HG02852 (cell line): ENCODE measurements around the gene OR13C8.
"Not testable (repeated sequence)": the region's sequence is repeated elsewhere in the genome, so short reads cannot be mapped to it uniquely, and the experiment has no call there.

Experiments used
- ATAC-seq: cut with Tn5 transposase; IDR thresholded peaks from one replicate; pipeline ENCODE4 v1.9.1; 2021; ENCODE audit warnings: mild to moderate bottlenecking, moderate library complexity; ENCODE audit not compliant: unreplicated experiment

Gene OR13C8, protein sequence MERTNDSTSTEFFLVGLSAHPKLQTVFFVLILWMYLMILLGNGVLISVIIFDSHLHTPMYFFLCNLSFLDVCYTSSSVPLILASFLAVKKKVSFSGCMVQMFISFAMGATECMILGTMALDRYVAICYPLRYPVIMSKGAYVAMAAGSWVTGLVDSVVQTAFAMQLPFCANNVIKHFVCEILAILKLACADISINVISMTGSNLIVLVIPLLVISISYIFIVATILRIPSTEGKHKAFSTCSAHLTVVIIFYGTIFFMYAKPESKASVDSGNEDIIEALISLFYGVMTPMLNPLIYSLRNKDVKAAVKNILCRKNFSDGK

DNA sequence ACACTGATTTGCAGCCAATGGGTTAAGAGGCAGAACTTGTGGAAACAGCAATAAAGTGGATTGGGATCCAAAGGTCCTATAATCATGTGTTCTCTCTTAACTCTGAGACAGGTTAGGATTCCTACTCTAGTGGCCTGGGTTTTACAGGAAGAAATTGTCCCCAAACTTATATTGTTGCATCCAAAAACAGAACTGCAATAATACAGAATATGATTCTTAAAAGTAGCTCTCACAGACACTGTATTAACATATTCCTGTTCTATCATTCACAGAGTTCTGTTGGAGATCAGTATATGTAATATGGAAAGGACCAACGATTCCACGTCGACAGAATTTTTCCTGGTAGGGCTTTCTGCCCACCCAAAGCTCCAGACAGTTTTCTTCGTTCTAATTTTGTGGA is at the start of gene OR13C8:
TSS of gene OR13C8 (plus strand) at position 301 of the 400 bp plus-strand sequence. CDS start at position 301, 0 bp downstream.
- no peak for ATAC-seq

DNA sequence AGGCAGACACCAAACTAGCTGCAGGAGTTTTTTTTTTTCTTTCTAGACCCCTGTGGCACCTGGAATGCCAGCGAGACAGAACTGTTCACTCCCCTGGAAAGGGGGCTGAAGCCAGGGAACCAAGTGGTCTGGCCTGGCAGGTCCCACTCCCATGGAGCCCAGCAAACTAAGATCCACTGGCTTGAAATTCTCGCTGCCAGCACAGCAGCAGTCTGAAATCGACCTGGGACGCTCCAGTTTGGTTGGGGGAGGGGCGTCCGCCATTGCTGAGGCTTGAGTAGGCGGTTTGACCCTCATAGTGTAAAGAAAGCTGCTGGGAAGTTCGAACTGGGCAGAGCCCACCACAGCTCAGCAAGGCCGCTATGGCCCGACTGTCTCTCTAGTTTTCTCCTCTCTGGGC is 48.7 kb upstream of the OR13C8 start:
- ATAC-seq, result not testable (repeated sequence)

DNA sequence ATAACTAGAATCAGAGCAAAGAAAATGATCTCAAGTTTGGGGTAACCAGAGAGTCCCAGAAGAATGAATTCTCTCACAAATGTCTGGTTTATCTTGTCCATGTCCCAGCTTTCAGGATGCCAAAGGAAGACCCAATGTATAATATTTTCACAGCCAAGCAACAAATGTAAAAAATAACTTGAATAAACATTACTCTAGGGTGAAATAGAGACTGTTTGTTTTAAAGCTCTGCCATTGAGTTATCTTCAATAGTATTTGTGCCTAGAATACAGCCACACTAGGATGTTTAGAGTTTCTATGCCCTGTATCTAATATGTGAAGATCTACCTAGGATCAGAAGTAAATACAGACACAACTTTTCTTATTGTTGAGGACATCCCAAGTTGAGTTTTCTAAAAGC is 41.9 kb upstream of the OR13C8 start, which contains the start of gene OR13C4:
TSS of gene OR13C4 (minus strand) at position 101 of the 400 bp plus-strand sequence. CDS start at position 101, 0 bp downstream.
- ATAC-seq, result no peak

DNA sequence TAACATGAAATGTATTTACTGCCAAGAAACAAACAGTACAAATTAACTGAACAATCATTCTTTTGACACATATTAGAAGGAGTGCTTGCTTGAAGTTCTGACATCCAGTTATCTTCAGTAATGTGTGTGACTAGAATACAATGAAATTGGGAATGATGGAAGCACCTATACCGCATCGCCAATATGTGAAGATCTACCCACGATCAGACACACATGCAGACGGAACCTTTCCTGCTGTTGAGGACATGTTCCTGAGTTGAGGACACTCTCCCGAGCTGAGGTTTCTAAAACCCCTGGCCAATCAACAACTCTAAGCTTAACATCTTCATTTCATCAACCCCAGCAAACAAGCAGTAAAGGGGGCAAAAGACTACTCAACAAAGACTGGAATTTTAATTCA is 32.2 kb upstream of the OR13C8 start, which contains the start of gene OR13C3:
TSS of gene OR13C3 (minus strand) at position 101 of the 400 bp plus-strand sequence. CDS start 133 bp downstream, outside the sequence.
- no peak for ATAC-seq

DNA sequence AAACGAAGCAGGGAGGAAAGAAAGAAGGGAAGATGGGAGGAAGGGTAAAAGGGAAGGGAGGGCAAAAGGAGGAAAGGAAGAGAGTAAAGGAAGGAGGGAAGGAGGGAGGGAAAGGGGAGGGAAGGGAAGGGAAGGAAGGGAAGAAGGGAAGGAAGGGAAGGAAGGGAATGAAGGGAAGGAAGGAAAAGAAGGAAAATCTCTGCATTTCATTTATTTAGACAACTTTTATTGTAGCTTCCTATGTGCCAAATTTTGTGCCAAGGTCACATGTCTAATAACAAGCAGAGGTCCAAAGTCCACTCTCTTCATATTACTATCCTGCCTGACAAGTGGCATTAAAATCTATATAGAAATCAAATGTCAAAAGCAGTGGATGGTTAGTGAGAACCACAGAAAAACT is 29.7 kb upstream of the OR13C8 start:
- ATAC-seq, result no peak

DNA sequence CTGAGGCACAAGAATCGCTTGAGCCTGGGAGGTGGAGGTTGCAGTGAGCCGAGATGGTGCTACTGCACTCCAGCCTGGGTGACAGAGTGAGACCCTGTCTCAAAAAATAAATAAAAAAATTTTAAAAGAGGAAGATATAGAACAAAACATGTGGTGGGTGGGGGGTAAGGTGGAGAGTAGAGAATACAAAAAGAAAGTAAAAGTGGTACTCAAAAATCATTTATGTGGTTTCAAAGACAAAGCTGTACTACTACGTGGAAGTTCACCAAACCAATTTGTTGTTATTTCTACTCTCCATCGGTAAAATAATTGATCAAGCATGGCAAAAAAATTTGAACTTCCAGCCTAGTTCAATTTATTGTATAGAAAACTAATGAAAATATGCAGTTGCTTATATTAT is 24.3 kb upstream of the OR13C8 start:
- ATAC-seq, result no peak

DNA sequence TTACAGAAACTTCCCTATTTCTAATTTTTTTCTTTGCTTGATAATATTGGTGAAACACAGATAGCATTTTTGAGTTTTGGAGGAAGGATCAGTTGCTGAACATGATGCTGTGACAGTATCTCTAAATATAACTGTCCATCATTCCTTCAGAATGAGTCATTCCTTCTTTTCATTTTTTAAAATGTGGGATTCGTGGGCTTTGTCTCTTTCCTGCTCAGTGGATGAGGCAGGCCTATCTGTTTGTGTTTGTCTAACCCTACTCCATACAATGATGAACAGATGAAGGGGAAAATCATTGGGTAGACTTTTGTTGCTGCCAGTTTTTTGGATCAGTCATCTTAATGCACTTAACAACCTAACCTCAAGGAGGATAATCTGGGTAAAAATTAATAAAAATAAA is 15.7 kb upstream of the OR13C8 start:
- no peak for ATAC-seq

DNA sequence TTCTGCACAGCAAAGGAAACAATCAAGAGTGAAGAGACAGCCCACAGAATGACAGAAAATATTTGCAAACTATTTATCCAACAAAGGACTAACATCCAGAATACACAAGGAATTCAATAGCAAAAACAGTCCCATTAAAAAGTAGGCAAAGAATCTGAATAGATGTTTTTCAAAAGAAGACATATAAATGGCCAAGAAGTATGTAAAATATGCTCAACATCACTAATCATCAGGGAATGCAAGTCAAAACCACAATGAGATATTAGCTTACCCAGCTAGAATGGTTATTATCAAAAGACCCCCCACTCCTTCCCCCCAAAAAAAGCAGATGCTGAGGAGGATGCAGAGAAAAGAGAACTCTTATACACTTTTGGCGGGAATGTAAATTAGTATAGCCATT is 13.4 kb upstream of the OR13C8 start:
- ATAC-seq, result no peak

DNA sequence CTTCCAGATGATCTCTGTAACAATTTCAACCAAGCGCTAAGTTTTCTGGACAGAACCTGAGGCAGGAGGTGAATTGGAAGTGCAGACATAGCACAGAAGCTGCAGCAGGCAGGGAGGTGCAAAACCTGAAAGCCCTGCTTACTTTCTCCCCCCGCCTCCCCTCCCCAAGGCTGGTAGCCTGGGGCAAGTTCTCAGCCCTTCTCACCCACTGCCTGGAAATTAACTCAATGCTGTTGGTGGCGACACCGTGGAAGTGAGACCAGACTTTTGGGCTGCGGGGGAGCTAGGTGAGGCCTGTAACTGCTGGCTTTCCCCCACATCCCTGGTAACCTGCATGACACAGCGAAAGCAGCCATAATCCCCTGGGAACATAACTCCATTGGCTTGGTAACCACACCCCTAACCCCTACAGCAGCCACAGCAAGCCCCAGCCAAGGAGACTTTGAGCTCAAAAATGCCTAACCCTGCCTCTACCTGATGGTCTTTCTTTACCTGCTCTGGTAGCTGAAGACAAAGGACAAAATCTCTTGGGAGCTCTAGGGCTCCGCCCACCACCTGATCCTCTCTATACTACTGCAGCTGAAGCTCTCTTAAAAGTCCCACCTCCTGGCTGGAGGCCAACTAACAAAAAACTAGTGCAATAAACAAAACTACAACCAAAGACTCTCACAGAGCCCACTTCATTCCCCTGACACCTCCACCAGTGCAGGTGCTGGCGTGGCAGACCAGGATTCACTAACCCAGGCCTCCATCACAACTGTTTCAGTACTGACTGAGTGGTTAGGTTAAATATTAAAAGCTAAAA is 11.9 kb upstream of the OR13C8 start:
- ATAC-seq, result no peak

DNA sequence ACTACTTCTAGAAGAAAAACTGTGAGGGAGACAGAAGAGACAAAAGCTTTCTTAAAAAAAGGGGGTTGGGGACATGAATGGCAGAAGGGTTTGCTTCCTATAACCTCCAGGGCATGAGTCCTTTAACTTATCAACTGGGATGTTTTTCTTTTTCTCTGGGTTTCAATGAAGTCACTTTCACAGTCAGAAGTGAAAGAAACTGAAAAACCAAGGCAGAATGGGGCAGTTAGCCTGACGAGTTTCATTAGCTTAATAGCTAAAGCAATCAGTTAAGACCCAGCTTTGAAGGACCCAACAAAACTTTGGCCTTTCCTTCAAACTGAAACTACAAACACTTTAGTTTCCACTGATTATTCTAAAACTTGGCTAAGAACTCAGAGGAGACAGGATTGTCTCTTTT is 4.6 kb upstream of the OR13C8 start:
- ATAC-seq, result no peak

DNA sequence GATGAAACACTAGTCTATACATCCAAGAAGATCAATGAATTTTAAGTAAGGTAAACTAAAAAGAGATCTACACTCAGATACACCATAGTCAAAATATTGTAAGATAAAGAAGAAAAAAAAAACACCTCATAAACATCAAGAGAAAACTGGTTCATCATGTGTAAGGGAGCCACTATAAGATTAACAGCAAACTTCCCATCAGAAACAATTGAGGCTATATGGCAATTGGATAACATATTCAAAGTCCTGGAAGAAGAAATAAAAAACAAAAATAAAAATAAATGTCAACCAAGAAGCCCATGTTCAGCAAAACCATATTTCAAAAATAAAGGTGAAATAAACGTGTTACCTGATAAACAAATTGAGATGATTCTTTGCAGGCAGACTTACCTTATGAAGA is 3.6 kb downstream of the OR13C8 start:
- no peak for ATAC-seq

DNA sequence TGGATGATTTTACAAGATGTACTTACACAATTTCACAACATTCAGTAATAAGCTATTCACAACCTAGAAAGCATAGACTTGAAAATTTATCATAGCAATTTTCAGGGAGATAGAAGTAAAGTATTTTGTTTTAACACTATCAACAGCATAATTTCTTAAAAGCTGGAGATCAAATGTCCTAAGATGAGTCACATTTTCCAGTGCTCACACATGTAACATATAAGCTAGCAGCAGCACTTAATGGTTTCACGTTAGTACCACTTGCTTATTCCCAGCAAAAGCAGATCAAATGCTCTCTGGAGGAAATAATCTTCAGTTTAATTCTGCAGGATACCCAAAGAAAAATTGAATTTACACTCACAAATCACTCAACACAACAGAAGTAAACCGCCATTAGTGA is 6.5 kb downstream of the OR13C8 start:
- no peak for ATAC-seq

DNA sequence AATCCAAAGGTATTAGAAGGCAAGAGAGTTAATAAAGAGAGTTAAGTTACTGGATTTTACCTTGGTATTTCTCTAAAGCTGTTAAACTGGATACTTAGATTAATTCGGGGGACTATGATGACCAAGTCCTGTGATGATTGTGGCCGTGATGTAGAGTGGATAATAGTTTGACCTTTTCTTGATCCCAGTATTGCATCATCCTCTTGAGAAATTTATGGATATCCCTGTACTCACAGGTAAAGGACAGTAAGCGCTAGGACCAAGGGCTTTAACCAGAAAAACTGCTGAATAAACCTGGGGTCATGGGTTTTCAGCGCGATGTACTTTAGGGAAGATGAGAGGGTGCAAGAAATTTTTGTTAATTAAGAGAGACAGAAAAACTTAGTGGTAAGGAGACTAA is 8.3 kb downstream of the OR13C8 start:
- no peak for ATAC-seq

DNA sequence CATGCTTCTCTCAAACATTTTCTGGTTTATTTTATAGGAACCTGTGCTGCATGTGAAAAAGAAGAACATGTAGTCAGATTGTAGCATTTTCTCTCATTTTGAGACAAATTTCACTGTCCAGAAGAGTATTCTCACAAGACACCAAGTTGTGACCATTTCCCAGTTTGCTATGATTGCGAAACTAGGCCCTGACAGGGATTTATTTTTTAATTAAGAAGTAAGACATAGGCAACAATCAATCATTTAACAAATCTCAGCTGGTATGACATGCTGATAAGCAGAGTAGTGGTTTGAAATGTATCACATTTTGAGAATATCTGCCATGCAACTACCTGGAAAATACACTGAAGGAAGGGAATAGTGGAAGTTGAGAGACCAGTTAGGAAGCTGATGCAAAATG is 11.6 kb downstream of the OR13C8 start:
- no peak for ATAC-seq

DNA sequence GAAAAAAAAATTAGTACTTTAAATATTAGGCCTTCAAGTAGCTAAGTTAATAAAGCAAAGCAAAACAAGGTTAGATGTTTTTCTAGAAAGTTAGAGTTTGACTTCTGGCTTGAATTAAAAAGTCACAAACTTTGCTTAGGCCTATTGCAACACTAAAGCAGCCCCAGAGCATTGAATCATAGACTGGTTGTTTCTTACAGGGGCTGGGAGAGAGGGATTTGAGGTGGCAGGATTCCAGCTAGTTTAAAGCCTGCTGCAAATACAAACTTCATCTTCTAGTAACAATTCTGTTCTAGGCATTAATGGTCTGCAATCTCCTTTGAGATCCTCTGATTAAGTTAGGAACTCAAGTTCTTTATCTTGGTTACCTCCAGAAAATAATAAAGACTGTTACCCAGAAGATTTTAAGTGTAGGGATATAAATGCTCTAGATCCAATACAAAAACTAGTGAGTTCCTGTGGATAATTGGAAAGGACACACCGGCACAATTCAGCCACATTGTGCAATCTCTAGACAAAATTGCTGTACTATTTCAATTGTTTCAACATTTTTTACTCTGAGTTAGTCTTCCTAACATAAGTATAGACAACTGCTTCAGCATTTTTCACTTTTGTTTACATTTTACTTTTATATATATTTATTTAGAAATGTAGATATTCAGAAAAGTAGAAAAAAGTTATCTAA is 17.7 kb downstream of the OR13C8 start:
- no peak for ATAC-seq

DNA sequence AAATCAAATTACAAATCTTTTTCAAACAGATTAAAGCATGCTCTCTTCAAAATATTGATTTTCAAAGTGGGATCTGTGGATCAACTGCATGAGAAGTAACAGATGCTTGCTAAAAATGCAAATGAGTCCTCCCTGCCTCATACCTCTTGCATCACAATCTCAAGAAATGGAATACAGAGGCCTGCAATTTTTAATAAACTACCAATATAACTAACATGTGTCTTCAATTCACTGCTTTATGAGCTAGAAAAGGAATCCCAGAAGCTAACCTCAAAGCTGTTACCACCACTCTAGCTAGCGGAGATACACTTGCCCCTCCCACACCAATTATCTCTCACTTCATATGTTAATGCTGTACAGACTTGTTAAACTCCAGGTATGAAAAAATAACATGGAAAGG is 20.7 kb downstream of the OR13C8 start:
- no peak for ATAC-seq

DNA sequence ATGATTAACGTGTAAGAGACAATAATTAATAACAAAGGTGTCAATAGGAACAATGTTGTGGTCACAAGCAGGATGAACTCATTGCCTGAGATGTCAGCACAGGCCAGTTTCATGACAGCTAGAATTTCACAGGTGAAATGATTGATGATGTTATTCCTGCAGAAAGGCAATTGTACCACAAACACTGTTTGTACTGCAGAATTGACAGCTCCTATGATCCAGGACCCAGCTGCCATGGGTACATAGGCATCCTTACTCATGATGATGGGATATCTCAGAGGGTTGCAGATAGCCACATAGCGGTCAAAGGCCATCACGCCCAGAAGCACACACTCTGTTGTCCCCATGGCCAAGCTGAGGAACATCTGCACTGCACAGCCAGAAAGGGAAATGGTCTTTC is 29.8 kb downstream of the OR13C8 start:
- ATAC-seq, result not testable (repeated sequence)

DNA sequence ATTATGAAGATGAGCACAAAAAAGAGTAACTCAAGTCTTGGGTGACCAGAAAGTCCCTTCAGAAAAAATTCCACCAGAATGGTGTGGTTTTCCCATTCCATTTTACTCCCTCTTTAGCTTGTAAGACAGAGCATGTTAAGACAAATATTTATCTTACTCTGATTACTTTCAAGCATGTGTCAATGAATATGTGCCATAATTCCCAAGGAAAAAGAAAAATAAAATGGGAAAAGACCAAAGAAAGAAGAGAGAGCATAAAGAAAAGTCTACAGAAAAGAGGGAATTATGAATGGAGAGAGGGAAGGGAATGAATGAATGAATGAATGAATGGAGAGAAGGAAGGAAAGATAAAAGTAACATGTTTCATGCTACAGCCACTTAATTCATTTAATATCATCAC is 30.3 kb downstream of the OR13C8 start, which contains the start of gene OR13C5:
TSS of gene OR13C5 (minus strand) at position 101 of the 400 bp plus-strand sequence. CDS start at position 101, 0 bp downstream.
- ATAC-seq, result not testable (repeated sequence)

DNA sequence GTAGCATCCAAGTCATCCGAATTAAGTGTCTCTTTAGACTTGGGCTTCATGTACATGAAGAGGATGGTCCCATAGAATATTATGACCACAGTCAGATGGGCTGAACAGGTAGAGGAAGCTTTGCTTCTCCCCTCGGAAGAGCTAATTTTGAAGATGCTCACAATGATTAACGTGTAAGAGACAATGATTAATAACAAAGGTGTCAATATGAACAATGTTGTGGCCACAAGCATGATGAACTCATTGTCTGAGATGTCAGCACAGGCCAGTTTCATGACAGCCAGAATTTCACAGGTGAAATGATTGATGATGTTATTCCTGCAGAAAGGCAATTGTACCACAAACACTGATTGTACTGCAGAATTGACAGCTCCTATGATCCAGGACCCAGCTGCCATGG is 35.8 kb downstream of the OR13C8 start:
- no peak for ATAC-seq

DNA sequence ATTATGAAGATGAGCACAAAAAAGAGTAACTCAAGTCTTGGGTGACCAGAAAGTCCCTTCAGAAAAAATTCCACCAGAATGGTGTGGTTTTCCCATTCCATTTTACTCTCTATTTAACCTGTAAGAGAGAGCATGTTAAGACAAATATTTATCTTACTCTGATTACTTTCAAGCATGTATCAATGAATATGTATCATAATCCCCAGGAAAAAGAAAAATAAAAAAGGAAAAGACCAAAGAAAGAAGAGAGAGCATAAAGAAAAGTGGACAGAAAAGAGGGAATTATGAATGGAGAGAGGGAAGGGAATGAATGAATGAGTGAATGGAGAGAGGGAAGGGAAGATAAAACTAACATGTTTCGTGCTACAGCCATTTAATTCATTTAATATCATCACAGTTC is 36.6 kb downstream of the OR13C8 start, which contains the start of gene OR13C2:
TSS of gene OR13C2 (minus strand) at position 101 of the 400 bp plus-strand sequence. CDS start at position 101, 0 bp downstream.
- not testable (repeated sequence) for ATAC-seq

DNA sequence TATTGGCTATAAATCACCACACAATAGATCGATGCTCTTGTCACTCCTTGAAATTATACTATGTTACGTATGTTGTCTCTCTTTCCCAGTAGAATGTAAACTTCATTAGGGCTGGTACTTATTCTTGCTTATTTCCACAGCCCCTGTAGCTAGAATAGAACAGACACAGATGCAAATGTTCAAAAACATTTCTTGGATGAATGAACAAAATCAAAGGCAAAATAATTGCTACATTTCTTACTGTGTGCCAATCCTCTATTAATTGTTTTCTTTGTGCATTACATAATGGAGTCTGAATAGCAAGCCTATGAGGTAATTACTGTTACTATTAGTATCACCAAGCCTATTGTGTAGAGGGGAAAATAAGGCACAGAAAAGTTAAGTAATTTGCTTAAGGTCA is 37.2 kb downstream of the OR13C8 start:
- no peak for ATAC-seq
